GM21825 (cell line): ENCODE measurements around the gene MED16.
A peak's percentile ranks its signal among the peaks of the same experiment; 100 is the strongest.

Source experiments
- ATAC-seq: cut with Tn5 transposase; IDR thresholded peaks from one replicate; pipeline ENCODE4 v1.9.1; 2021; ENCODE audit warnings: mild to moderate bottlenecking, moderate library complexity; ENCODE audit not compliant: unreplicated experiment

MED16 gene

GRCh38 chr19:912181-913079, 19.4 kb upstream of the MED16 start:
- ATAC-seq: peak; percentile 1

- no peak for ATAC-seq
Measured at GRCh38 chr19:911197-912033, 18.4 kb upstream of the MED16 start.

- ATAC-seq: no peak
Measured at GRCh38 chr19:907183-907853, 14.3 kb upstream of the MED16 start.

GRCh38 chr19:906480-906879, 13.5 kb upstream of the MED16 start:
- ATAC-seq: no peak

GRCh38 chr19:904545-904944, 11.6 kb upstream of the MED16 start:
- no peak for ATAC-seq

GRCh38 chr19:903266-903797, 10.3 kb upstream of the MED16 start:
- no peak for ATAC-seq

- ATAC-seq: no peak
Measured at GRCh38 chr19:902446-903226, 9.6 kb upstream of the MED16 start.

GRCh38 chr19:902093-902370, 9.0 kb upstream of the MED16 start:
- no peak for ATAC-seq

GRCh38 chr19:901216-902092, 8.5 kb upstream of the MED16 start:
- no peak for ATAC-seq

GRCh38 chr19:900302-901111, 7.5 kb upstream of the MED16 start:
- no peak for ATAC-seq

GRCh38 chr19:900043-900301, 7.0 kb upstream of the MED16 start:
- ATAC-seq: no peak

- no peak for ATAC-seq
Measured at GRCh38 chr19:899336-900042, 6.5 kb upstream of the MED16 start.

GRCh38 chr19:898663-899062, 5.7 kb upstream of the MED16 start:
- no peak for ATAC-seq

- no peak for ATAC-seq
Measured at GRCh38 chr19:897442-898039, 4.6 kb upstream of the MED16 start.

GRCh38 chr19:896999-897398, 4.0 kb upstream of the MED16 start:
- no peak for ATAC-seq

- ATAC-seq: no peak
Measured at GRCh38 chr19:896434-896833, 3.4 kb upstream of the MED16 start.

GRCh38 chr19:892243-892893, 619 bp downstream of the MED16 start:
- no peak for ATAC-seq
